IPS-NIHi11 (cell line): ENCODE data around the gene TOP3B.

Source experiments
- DNase-seq: peaks from one replicate; pipeline ENCODE4 v3.0.0; 2012; ENCODE audit warnings: mixed read lengths, low spot score

Gene TOP3B

GRCh38 chr22:21981874-21982273 lies 713 bp downstream of the TOP3B start:
- no peak for DNase-seq

GRCh38 chr22:21980547-21980946 lies 2.0 kb downstream of the TOP3B start:
- DNase-seq, result no peak

- DNase-seq, result no peak
These were observed 3.8 kb downstream of the TOP3B start for GRCh38 chr22:21978564-21979386.

GRCh38 chr22:21977814-21978213 lies 4.8 kb downstream of the TOP3B start:
- no peak for DNase-seq

GRCh38 chr22:21975854-21976345 lies 6.7 kb downstream of the TOP3B start:
- no peak for DNase-seq

- no peak for DNase-seq
These were observed 7.3 kb downstream of the TOP3B start for GRCh38 chr22:21975273-21975672.

- no peak for DNase-seq
These were observed 8.4 kb downstream of the TOP3B start for GRCh38 chr22:21974058-21974649.

- no peak for DNase-seq
These were observed 9.8 kb downstream of the TOP3B start for GRCh38 chr22:21972806-21973205.

- peak; percentile 93 for DNase-seq
These were observed 10.3 kb downstream of the TOP3B start for GRCh38 chr22:21972293-21972779.

GRCh38 chr22:21971858-21972275 lies 10.7 kb downstream of the TOP3B start:
- DNase-seq, result no peak

- no peak for DNase-seq
These were observed 11.6 kb downstream of the TOP3B start for GRCh38 chr22:21970800-21971617.

GRCh38 chr22:21970037-21970799 lies 12.4 kb downstream of the TOP3B start:
- DNase-seq, result no peak

GRCh38 chr22:21968452-21969129 lies 14.0 kb downstream of the TOP3B start:
- DNase-seq, result no peak

- DNase-seq, result no peak
These were observed 14.8 kb downstream of the TOP3B start for GRCh38 chr22:21967693-21968271.

GRCh38 chr22:21966643-21967516 lies 15.7 kb downstream of the TOP3B start:
- DNase-seq, result no peak

GRCh38 chr22:21965762-21966288 lies 16.8 kb downstream of the TOP3B start:
- DNase-seq, result no peak

GRCh38 chr22:21964918-21965484 lies 17.6 kb downstream of the TOP3B start:
- no peak for DNase-seq

GRCh38 chr22:21964234-21964633 lies 18.4 kb downstream of the TOP3B start:
- DNase-seq, result no peak

- no peak for DNase-seq
These were observed 18.8 kb downstream of the TOP3B start for GRCh38 chr22:21963790-21964211.
